ENCODE data around the gene VWCE.

Gene VWCE

DNA sequence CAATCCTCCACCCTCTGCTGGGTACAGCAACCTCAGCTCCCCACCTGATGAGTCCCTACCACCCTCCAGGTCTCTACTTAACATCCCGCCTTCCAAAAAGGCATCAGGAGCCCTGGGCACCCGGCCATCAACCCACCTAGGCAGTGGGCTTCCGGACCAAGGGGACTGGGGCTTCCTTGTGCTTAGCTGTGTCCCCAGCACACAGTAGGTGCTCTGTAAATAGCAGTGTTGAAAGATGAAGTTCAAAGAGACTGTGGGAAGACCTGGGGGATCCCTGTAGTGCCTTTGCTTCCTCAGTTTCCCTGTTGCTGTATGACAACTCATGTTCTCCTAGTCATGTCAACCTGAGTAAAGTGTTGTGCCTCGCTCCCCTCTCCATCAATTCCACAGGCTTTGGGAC lies 21.0 kb downstream of the VWCE start:
- Histone ChIP-seq H3K27ac (replicated peaks) (no peak overlapping the region), H3K27me3 (ENCODE audit: insufficient read depth, poor library complexity, severe bottlenecking) (no peaks in the 10 kb centered on the region), H3K4me3 (replicated peaks; ENCODE audit: insufficient read depth, low read length) (no peak overlapping the region)
- TF ChIP-seq GABPA (IDR thresholded peaks at IDR 0.05; ENCODE audit: low read depth) (no peak), POLR2AphosphoS5 (IDR thresholded peaks at IDR 0.05; ENCODE audit: low read depth) (no peak), SPI1 (IDR thresholded peaks at IDR 0.05; ENCODE audit: borderline replicate concordance, low read depth) (no peak), REST (IDR thresholded peaks at IDR 0.05; ENCODE audit: insufficient replicate concordance, low read depth) (no peak)
- TF ChIP-seq, protein P1, sequence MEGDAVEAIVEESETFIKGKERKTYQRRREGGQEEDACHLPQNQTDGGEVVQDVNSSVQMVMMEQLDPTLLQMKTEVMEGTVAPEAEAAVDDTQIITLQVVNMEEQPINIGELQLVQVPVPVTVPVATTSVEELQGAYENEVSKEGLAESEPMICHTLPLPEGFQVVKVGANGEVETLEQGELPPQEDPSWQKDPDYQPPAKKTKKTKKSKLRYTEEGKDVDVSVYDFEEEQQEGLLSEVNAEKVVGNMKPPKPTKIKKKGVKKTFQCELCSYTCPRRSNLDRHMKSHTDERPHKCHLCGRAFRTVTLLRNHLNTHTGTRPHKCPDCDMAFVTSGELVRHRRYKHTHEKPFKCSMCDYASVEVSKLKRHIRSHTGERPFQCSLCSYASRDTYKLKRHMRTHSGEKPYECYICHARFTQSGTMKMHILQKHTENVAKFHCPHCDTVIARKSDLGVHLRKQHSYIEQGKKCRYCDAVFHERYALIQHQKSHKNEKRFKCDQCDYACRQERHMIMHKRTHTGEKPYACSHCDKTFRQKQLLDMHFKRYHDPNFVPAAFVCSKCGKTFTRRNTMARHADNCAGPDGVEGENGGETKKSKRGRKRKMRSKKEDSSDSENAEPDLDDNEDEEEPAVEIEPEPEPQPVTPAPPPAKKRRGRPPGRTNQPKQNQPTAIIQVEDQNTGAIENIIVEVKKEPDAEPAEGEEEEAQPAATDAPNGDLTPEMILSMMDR (IDR thresholded peaks at IDR 0.05; ENCODE audit: insufficient read depth, low read length), result no peak
- DNase-seq (ENCODE audit: low read depth in 1 of 2, low spot score in 1 of 2), result no peak

DNA sequence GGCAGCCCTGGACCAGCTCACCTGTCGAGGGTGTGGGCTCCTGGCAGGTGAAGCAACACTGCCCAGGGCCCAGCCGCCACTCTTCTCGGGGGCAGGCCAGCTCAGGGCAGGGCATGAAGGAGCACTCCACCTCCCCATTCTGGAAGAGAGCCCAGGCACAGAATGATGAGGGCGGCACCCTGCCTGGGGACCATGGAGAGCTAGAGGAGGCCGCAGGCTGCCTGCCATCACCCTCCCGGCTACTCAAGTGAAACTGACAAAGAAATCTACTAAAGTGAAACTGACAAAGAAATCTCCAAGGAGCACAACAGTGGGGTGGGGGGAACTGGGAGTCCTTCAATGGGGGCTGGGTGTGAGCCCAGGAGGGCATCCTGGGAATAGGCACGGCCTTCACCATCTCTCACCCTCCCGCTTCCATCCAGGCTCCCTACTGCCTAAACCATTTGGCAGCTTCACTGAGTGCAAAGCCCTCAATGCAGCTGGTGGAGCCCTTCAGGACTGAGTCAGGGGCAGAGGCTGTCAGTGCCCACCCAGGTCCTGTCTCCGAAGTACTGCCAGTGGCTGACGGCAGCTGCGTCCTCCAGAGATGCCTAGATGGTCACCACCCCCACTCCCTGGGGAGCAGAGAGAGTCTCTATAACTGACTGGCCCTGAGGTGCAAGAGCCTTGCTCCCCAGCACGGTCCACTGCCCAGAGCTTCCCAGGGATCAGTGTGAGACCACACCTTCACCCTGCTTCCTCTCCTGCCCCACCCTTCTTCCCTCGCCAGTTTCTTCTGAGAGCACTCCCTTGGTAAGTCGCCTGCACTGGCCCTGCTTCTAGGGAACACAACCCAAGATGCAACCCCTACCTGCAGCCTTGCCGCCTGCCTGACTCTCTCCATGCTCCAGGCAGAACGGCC lies 21.7 kb downstream of the VWCE start:
- DNase-seq (ENCODE audit: low read depth in 1 of 2, low spot score in 1 of 2), result no peak
- Histone ChIP-seq H3K27me3 (ENCODE audit: insufficient read depth, poor library complexity, severe bottlenecking) (no peaks in the 10 kb centered on the region), H3K27ac (replicated peaks) (no peak overlapping the region), H3K4me3 (replicated peaks; ENCODE audit: insufficient read depth, low read length) (no peak overlapping the region)
- TF ChIP-seq REST (IDR thresholded peaks at IDR 0.05; ENCODE audit: insufficient replicate concordance, low read depth), result no peak
- no peak for TF ChIP-seq GABPA (IDR thresholded peaks at IDR 0.05; ENCODE audit: low read depth)
- no peak for TF ChIP-seq SPI1 (IDR thresholded peaks at IDR 0.05; ENCODE audit: borderline replicate concordance, low read depth)
- TF ChIP-seq, protein P1 (IDR thresholded peaks at IDR 0.05; ENCODE audit: insufficient read depth, low read length), result no peak
- TF ChIP-seq POLR2AphosphoS5 (IDR thresholded peaks at IDR 0.05; ENCODE audit: low read depth), result no peak

GRCh38 chr11:61272731-61273130 lies 22.4 kb downstream of the VWCE start:
- DNase-seq (ENCODE audit: low read depth in 1 of 2, low spot score in 1 of 2), result no peak
- TF ChIP-seq, protein P1 (IDR thresholded peaks at IDR 0.05; ENCODE audit: insufficient read depth, low read length), result no peak
- no peak for TF ChIP-seq REST (IDR thresholded peaks at IDR 0.05; ENCODE audit: insufficient replicate concordance, low read depth)
- TF ChIP-seq POLR2AphosphoS5 (IDR thresholded peaks at IDR 0.05; ENCODE audit: low read depth), result no peak
- TF ChIP-seq GABPA (IDR thresholded peaks at IDR 0.05; ENCODE audit: low read depth), result no peak
- no peak for TF ChIP-seq SPI1 (IDR thresholded peaks at IDR 0.05; ENCODE audit: borderline replicate concordance, low read depth)
- no peak overlapping the region for H3K27ac ChIP-seq (replicated peaks)

More at GRCh38 chr11:61272731-61273130, 22.4 kb downstream of the VWCE start:
- H3K27me3 ChIP-seq (ENCODE audit: insufficient read depth, poor library complexity, severe bottlenecking), result no peaks in the 10 kb centered on the region
- H3K4me3 ChIP-seq (replicated peaks; ENCODE audit: insufficient read depth, low read length), result no peak overlapping the region

Measured in HL-60 (cell line).